Activated T-helper 1 cell treated with anti-CD3 and anti-CD28 coated beads, Interleukin-12 subunit alpha, Interleukin-12 subunit beta, Interleukin-2, Interleukin-4 antibody, amounts not matched to agents 30 ng/mL and 10 ng/mL and 1 ng/mL, durations not matched to agents 14 hours and 24 hours and 36 hours (primary cell): ENCODE data around the gene ALDH3B2. TPM values are rescaled to one million over a fixed set of nuclear protein-coding genes. Genes with fewer than 3 reads are reported as not detected.

Experiments used
- DNase-seq: peaks from one replicate; pipeline ENCODE4 v3.0.0; 2021; ENCODE audit warnings: low spot score
- H3K27ac Mint-ChIP-seq: one replicate; pipeline ENCODE4 v1.8.0; 2021; ENCODE audit warnings: mild to moderate bottlenecking, mixed read lengths
- H3K27me3 Mint-ChIP-seq: one replicate; pipeline ENCODE4 v1.8.0; 2022; ENCODE audit warnings: mild to moderate bottlenecking, moderate library complexity, mixed read lengths; ENCODE audit not compliant: insufficient read depth
- H3K36me3 Mint-ChIP-seq: one replicate; pipeline ENCODE4 v1.8.0; 2021; ENCODE audit warnings: low read depth, mixed read lengths
- H3K4me1 Mint-ChIP-seq: one replicate; pipeline ENCODE4 v1.8.0; 2021; ENCODE audit warnings: low read depth, mixed read lengths
- H3K4me3 Mint-ChIP-seq: one replicate; pipeline ENCODE4 v1.8.0; 2021; ENCODE audit warnings: mild to moderate bottlenecking, moderate library complexity, mixed read lengths
- H3K9me3 Mint-ChIP-seq: one replicate; pipeline ENCODE4 v1.8.0; 2021; ENCODE audit warnings: mixed read lengths
- intact Hi-C: fragments of 100-400 bp; cut with micrococcal nuclease; formaldehyde crosslinking; loops from one replicate; pipeline ENCODE4 v1.15.1; 2024
- total RNA-seq: library from RNA; stranded (reverse); gene quantifications from 2 replicates; pipeline ENCODE4 v1.2.3, GENCODE V29; 2022

ALDH3B2 gene
- total RNA-seq, 1 donor from 2014 or later, result not detected

DNA sequence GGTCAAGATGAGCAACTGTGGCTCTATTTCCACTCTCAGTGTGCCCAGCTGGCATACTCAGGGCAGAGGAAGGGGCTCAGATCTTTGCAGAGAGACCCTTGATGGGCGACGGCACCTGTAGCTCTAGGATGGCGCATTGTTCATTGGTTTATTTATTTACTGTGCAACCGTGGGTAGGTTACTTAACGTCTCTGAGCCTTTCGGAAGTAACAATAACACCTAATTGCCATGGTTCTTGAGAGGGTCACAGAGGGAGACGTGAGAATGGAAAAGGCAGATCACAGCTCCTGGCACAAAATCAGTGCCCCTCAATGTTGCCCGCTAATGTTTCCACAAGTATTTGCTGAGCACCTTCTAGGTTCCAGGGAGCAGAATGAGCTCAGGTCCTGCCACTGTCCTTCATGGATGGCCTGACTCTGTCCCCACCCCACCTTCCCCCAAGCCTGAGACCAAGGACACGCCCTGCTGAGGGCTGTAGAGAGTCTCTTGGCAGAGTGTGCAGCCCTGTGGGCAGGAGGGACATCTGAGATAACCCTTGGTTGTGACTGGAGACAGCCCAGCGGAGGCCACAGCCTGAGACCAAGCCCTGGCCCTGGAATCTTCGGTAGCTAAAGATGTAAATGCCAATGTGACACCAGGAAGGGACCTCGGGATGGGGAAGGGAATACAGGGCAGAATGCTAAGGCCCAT lies 780 bp upstream of the ALDH3B2 start:
- no peak overlapping the region for H3K27ac Mint-ChIP-seq
- H3K4me1 Mint-ChIP-seq, result no peaks in the 10 kb centered on the region
- intact Hi-C loops, result no loop called here
- DNase-seq, result no peak
- no peaks in the 10 kb centered on the region for H3K36me3 Mint-ChIP-seq
- H3K4me3 Mint-ChIP-seq, result no peak overlapping the region
- H3K9me3 Mint-ChIP-seq, result peaks cover 4% of the 10 kb centered on the region
- H3K27me3 Mint-ChIP-seq, result peaks cover 9% of the 10 kb centered on the region

- intact Hi-C loops, result no loop called here
- no peak overlapping the region for H3K27ac Mint-ChIP-seq
Measured at GRCh38 chr11:67673902-67674301, 521 bp downstream of the ALDH3B2 start.

GRCh38 chr11:67673358-67673757 lies 1.1 kb downstream of the ALDH3B2 start:
- Mint-ChIP-seq H3K4me3 (no peak overlapping the region), H3K36me3 (no peaks in the 10 kb centered on the region), H3K4me1 (no peaks in the 10 kb centered on the region), H3K27me3 (peaks cover 9% of the 10 kb centered on the region), H3K27ac (no peak overlapping the region), H3K9me3 (peaks cover 4% of the 10 kb centered on the region)
- intact Hi-C loops, result no loop called here
- no peak for DNase-seq

More at GRCh38 chr11:67673902-67674301, 521 bp downstream of the ALDH3B2 start:
- Mint-ChIP-seq H3K27me3 (peaks cover 9% of the 10 kb centered on the region), H3K36me3 (no peaks in the 10 kb centered on the region), H3K4me3 (no peak overlapping the region), H3K4me1 (no peaks in the 10 kb centered on the region), H3K9me3 (peaks cover 4% of the 10 kb centered on the region)
- DNase-seq, result no peak

- intact Hi-C loops, result no loop called here
- H3K36me3 Mint-ChIP-seq, result no peaks in the 10 kb centered on the region
- no peaks in the 10 kb centered on the region for H3K27me3 Mint-ChIP-seq
- no peak for DNase-seq
- H3K9me3 Mint-ChIP-seq, result peaks cover 4% of the 10 kb centered on the region
- no peak overlapping the region for H3K27ac Mint-ChIP-seq
- H3K4me1 Mint-ChIP-seq, result no peaks in the 10 kb centered on the region
- H3K4me3 Mint-ChIP-seq, result no peak overlapping the region
Measured at GRCh38 chr11:67671211-67671520, 3.3 kb downstream of the ALDH3B2 start.

GRCh38 chr11:67670316-67671210 lies 3.9 kb downstream of the ALDH3B2 start:
- Mint-ChIP-seq H3K27me3 (no peaks in the 10 kb centered on the region), H3K27ac (no peak overlapping the region), H3K4me3 (no peak overlapping the region), H3K9me3 (peaks cover 3% of the 10 kb centered on the region), H3K36me3 (no peaks in the 10 kb centered on the region), H3K4me1 (no peaks in the 10 kb centered on the region)
- intact Hi-C loops, result no loop called here
- DNase-seq, result no peak

GRCh38 chr11:67668192-67668551 lies 6.3 kb downstream of the ALDH3B2 start:
- no peaks in the 10 kb centered on the region for H3K4me1 Mint-ChIP-seq
- intact Hi-C loops, result no loop called here
- no peak overlapping the region for H3K4me3 Mint-ChIP-seq
- no peaks in the 10 kb centered on the region for H3K9me3 Mint-ChIP-seq
- no peaks in the 10 kb centered on the region for H3K36me3 Mint-ChIP-seq
- H3K27ac Mint-ChIP-seq, result no peak overlapping the region
- no peak for DNase-seq
- H3K27me3 Mint-ChIP-seq, result no peaks in the 10 kb centered on the region

GRCh38 chr11:67667490-67668191 lies 6.8 kb downstream of the ALDH3B2 start:
- H3K4me1 Mint-ChIP-seq, result no peaks in the 10 kb centered on the region
- no peaks in the 10 kb centered on the region for H3K9me3 Mint-ChIP-seq
- H3K27me3 Mint-ChIP-seq, result no peaks in the 10 kb centered on the region
- no peak overlapping the region for H3K27ac Mint-ChIP-seq
- intact Hi-C loops, result no loop called here
- DNase-seq, result no peak
- no peak overlapping the region for H3K4me3 Mint-ChIP-seq
- H3K36me3 Mint-ChIP-seq, result no peaks in the 10 kb centered on the region

- intact Hi-C loops, result no loop called here
- no peaks in the 10 kb centered on the region for H3K4me1 Mint-ChIP-seq
Measured at GRCh38 chr11:67666676-67667489, 7.5 kb downstream of the ALDH3B2 start.

GRCh38 chr11:67666303-67666645 lies 8.1 kb downstream of the ALDH3B2 start:
- intact Hi-C loops, result no loop called here
- no peaks in the 10 kb centered on the region for H3K27me3 Mint-ChIP-seq
- DNase-seq, result no peak
- H3K9me3 Mint-ChIP-seq, result no peaks in the 10 kb centered on the region
- no peaks in the 10 kb centered on the region for H3K36me3 Mint-ChIP-seq
- no peaks in the 10 kb centered on the region for H3K4me1 Mint-ChIP-seq
- H3K4me3 Mint-ChIP-seq, result no peak overlapping the region
- H3K27ac Mint-ChIP-seq, result no peak overlapping the region

More at GRCh38 chr11:67666676-67667489, 7.5 kb downstream of the ALDH3B2 start:
- Mint-ChIP-seq H3K4me3 (no peak overlapping the region), H3K9me3 (no peaks in the 10 kb centered on the region), H3K36me3 (no peaks in the 10 kb centered on the region), H3K27me3 (no peaks in the 10 kb centered on the region), H3K27ac (no peak overlapping the region)
- DNase-seq, result no peak

- Mint-ChIP-seq H3K27ac (no peak overlapping the region), H3K36me3 (no peaks in the 10 kb centered on the region)
Measured at GRCh38 chr11:67665541-67666302, 8.7 kb downstream of the ALDH3B2 start.

GRCh38 chr11:67664696-67665540 lies 9.5 kb downstream of the ALDH3B2 start:
- peaks cover 3% of the 10 kb centered on the region for H3K27me3 Mint-ChIP-seq
- no peaks in the 10 kb centered on the region for H3K9me3 Mint-ChIP-seq
- no peaks in the 10 kb centered on the region for H3K4me1 Mint-ChIP-seq
- intact Hi-C loops, result no loop called here
- H3K36me3 Mint-ChIP-seq, result no peaks in the 10 kb centered on the region
- no peak overlapping the region for H3K4me3 Mint-ChIP-seq
- DNase-seq, result no peak
- no peak overlapping the region for H3K27ac Mint-ChIP-seq

More at GRCh38 chr11:67665541-67666302, 8.7 kb downstream of the ALDH3B2 start:
- H3K4me1 Mint-ChIP-seq, result no peaks in the 10 kb centered on the region
- H3K27me3 Mint-ChIP-seq, result peaks cover 3% of the 10 kb centered on the region
- H3K4me3 Mint-ChIP-seq, result no peak overlapping the region
- DNase-seq, result no peak
- H3K9me3 Mint-ChIP-seq, result no peaks in the 10 kb centered on the region
- intact Hi-C loops, result no loop called here
